HG03354 (cell line): ENCODE measurements around the gene SLC25A30.
"Not testable (repeated sequence)": the region's sequence is repeated elsewhere in the genome, so short reads cannot be mapped to it uniquely, and the experiment has no call there.

Experiments
- ATAC-seq: cut with Tn5 transposase; IDR thresholded peaks from one replicate; pipeline ENCODE4 v1.9.1; 2021; ENCODE audit warnings: mild to moderate bottlenecking; ENCODE audit not compliant: unreplicated experiment, poor library complexity, severe bottlenecking

Gene SLC25A30

GRCh38 chr13:45434556-45435371 lies 16.6 kb upstream of the SLC25A30 start:
- ATAC-seq: no peak

- no peak for ATAC-seq
Measured at GRCh38 chr13:45433381-45433790, 15.2 kb upstream of the SLC25A30 start.

- ATAC-seq: no peak
Measured at GRCh38 chr13:45432737-45433380, 14.7 kb upstream of the SLC25A30 start.

GRCh38 chr13:45426056-45426841 lies 8.1 kb upstream of the SLC25A30 start:
- ATAC-seq: not testable (repeated sequence)

GRCh38 chr13:45422731-45423292 lies 4.6 kb upstream of the SLC25A30 start:
- no peak for ATAC-seq

GRCh38 chr13:45419945-45420344 lies 1.8 kb upstream of the SLC25A30 start:
- no peak for ATAC-seq

- not testable (repeated sequence) for ATAC-seq
Measured at GRCh38 chr13:45419389-45419788, 1.2 kb upstream of the SLC25A30 start.

DNA sequence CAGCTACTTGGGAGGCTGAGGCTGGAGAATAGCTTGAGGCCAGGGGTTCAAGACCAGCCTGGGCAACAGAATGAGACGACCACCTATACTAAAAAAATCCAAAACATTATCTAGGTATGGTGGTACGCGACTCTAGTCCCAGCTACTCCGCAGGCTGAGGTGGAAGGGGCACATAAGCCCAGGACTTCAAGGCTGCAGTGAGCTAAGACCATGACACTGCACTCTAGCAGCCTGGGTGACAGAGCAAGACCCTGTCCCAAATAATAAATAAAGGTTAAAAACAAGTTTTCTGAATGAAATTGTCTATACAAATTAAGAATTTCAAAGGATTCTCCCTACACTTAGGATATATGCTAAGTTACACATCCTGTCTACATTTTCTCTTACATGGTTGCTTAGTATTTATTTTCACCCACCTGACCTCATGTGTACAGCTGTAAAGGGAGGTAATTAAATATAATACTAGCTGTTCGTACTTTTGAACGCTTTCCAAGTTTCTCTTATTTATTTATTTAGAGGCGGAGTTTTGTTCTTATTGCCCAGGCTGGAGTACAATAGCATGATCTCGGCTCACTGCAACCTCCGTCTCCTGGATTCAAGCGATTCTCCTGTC lies 1.6 kb downstream of the SLC25A30 start:
- no peak for ATAC-seq

GRCh38 chr13:45415112-45415511 lies 3.1 kb downstream of the SLC25A30 start:
- ATAC-seq: no peak

- ATAC-seq: no peak
Measured at GRCh38 chr13:45413826-45414307, 4.3 kb downstream of the SLC25A30 start.

GRCh38 chr13:45412274-45413049 lies 5.7 kb downstream of the SLC25A30 start:
- ATAC-seq: no peak

DNA sequence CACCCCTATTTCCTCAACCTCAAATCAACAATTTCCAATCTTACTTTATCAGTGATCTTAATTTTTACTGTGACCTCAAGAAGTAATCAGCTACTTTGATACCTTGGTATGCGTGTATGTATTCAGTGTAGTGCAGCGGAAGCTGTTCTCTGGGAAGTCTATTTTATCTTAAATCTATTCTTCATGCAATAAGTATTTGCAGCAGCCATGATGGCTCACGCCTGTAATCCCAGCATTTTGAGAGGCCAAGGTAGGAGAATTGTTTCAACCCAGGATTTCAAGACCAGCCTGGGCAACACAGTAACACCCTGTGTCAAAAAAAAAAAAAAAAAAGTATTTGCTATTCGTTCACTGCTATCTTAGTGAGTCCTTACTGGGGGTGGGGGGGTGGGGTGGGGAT lies 6.5 kb downstream of the SLC25A30 start:
- ATAC-seq: no peak

DNA sequence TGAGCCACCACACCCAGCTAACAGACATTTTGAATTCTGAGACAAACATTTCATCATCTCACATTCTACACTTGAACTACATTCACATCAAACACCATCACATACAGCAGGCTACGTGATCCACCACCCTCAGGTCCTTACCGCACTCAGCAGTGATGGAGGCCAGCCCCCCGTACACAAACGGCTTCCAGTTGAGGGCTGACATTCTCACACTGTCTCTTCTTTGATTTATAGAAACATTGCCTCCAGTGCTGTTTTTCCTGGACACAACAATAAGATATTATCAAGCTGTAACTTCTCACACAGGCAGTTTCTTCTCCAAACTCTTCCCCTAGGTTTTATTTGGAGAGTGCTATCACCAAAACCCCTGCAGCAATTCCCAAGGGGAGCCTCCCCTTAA lies 7.0 kb downstream of the SLC25A30 start:
- ATAC-seq: no peak

GRCh38 chr13:45410466-45410865 lies 7.7 kb downstream of the SLC25A30 start:
- ATAC-seq: no peak

GRCh38 chr13:45410001-45410400 lies 8.2 kb downstream of the SLC25A30 start:
- no peak for ATAC-seq

DNA sequence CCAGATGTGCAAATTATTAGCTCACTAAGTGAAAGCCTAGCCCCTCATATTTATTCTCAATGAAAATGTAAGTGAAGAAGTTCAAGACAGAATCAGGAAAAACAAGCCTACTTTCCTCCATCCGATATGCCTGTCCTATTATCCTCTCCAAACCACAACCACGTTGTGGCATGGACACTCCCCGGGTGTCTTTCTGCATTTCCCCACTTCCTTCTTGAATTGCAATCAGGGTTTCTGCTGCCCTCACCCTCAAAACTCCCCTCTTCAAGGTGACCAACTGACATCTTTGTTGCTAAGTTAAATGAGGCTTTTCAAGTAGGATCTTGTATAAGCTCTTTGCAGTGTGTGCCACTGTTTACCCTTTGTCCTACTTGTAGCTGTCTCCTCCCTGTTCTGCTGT lies 11.8 kb downstream of the SLC25A30 start:
- ATAC-seq: no peak

- ATAC-seq: no peak
Measured at GRCh38 chr13:45403081-45403480, 15.1 kb downstream of the SLC25A30 start.

GRCh38 chr13:45402641-45403040 lies 15.5 kb downstream of the SLC25A30 start:
- ATAC-seq: no peak

GRCh38 chr13:45401314-45401713 lies 16.9 kb downstream of the SLC25A30 start:
- no peak for ATAC-seq
